ENCODE data around the gene TMED9.

Gene TMED9

GRCh38 chr5:177550122-177550521 lies 41.9 kb upstream of the TMED9 start:
- Histone ChIP-seq H3K9ac (ENCODE audit: low read length) (no peak overlapping the region), H3K4me3 (ENCODE audit: low read length) (no peak overlapping the region), H3K9me3 (replicated peaks; ENCODE audit: insufficient read depth, low read length) (no peaks in the 10 kb centered on the region), H3K9me2 (replicated peaks; ENCODE audit: insufficient read depth, low read length) (no peaks in the 10 kb centered on the region), H3K79me2 (ENCODE audit: low read length) (peaks cover 89% of the 10 kb centered on the region), H3K4me1 (ENCODE audit: low read length) (peaks cover 7% of the 10 kb centered on the region), H3F3A (ENCODE audit: insufficient read depth, low read length) (no peaks in the 10 kb centered on the region), H3K4me2 (ENCODE audit: low read depth, low read length) (no peak overlapping the region), H3K27me3 (replicated peaks; ENCODE audit: insufficient read depth, low read length) (no peaks in the 10 kb centered on the region), H4K20me1 (ENCODE audit: insufficient read depth, low read length) (peaks cover 8% of the 10 kb centered on the region; the same call in 1 of the 2 replicates), H3K36me3 (replicated peaks; ENCODE audit: insufficient read depth, low read length) (no peaks in the 10 kb centered on the region), H3K27ac (ENCODE audit: low read length) (no peak overlapping the region), H2AFZ (ENCODE audit: low read length) (no peak overlapping the region)
- DNase-seq: no peak
- TF ChIP-seq CTCF (IDR thresholded peaks at IDR 0.05; ENCODE audit: low read length) (no peak), EZH2 (optimal IDR thresholded peaks at IDR 0.05; ENCODE audit: low read depth, low read length) (no peak), EZH2phosphoT487 (IDR thresholded peaks at IDR 0.05; ENCODE audit: low read length) (no peak)

- Histone ChIP-seq H3K9ac (ENCODE audit: low read length) (peak overlapping the region; percentile 63; the same call in 1 of the 2 replicates), H3K79me2 (ENCODE audit: low read length) (peaks cover 65% of the 10 kb centered on the region), H3K27me3 (replicated peaks; ENCODE audit: insufficient read depth, low read length) (no peaks in the 10 kb centered on the region), H3K4me2 (ENCODE audit: low read depth, low read length) (peak overlapping the region; percentile 95), H2AFZ (ENCODE audit: low read length) (no peak overlapping the region), H4K20me1 (ENCODE audit: insufficient read depth, low read length) (peaks cover 8% of the 10 kb centered on the region; the same call in 1 of the 2 replicates), H3K27ac (ENCODE audit: low read length) (no peak overlapping the region), H3K4me3 (ENCODE audit: low read length) (peak overlapping the region; percentile 85), H3K36me3 (replicated peaks; ENCODE audit: insufficient read depth, low read length) (no peaks in the 10 kb centered on the region), H3K9me3 (replicated peaks; ENCODE audit: insufficient read depth, low read length) (no peaks in the 10 kb centered on the region), H3K4me1 (ENCODE audit: low read length) (peaks cover 7% of the 10 kb centered on the region), H3F3A (ENCODE audit: insufficient read depth, low read length) (no peaks in the 10 kb centered on the region), H3K9me2 (replicated peaks; ENCODE audit: insufficient read depth, low read length) (no peaks in the 10 kb centered on the region)
- DNase-seq: no peak
- no peak for TF ChIP-seq CTCF (IDR thresholded peaks at IDR 0.05; ENCODE audit: low read length)
- no peak for TF ChIP-seq EZH2phosphoT487 (IDR thresholded peaks at IDR 0.05; ENCODE audit: low read length)
- TF ChIP-seq EZH2 (optimal IDR thresholded peaks at IDR 0.05; ENCODE audit: low read depth, low read length): no peak
These were observed 39.1 kb upstream of the TMED9 start for GRCh38 chr5:177552839-177553455.

- Histone ChIP-seq H3K27ac (ENCODE audit: low read length) (no peak overlapping the region), H3K4me2 (ENCODE audit: low read depth, low read length) (peak overlapping the region; percentile 95), H3K4me1 (ENCODE audit: low read length) (peaks cover 7% of the 10 kb centered on the region), H4K20me1 (ENCODE audit: insufficient read depth, low read length) (peaks cover 8% of the 10 kb centered on the region; the same call in 1 of the 2 replicates), H3K27me3 (replicated peaks; ENCODE audit: insufficient read depth, low read length) (no peaks in the 10 kb centered on the region), H2AFZ (ENCODE audit: low read length) (peak overlapping the region; percentile 66), H3K9me2 (replicated peaks; ENCODE audit: insufficient read depth, low read length) (no peaks in the 10 kb centered on the region), H3K4me3 (ENCODE audit: low read length) (peak overlapping the region; percentile 85), H3K79me2 (ENCODE audit: low read length) (peaks cover 56% of the 10 kb centered on the region), H3K9ac (ENCODE audit: low read length) (peak overlapping the region; percentile 63), H3K9me3 (replicated peaks; ENCODE audit: insufficient read depth, low read length) (no peaks in the 10 kb centered on the region), H3F3A (ENCODE audit: insufficient read depth, low read length) (no peaks in the 10 kb centered on the region), H3K36me3 (replicated peaks; ENCODE audit: insufficient read depth, low read length) (no peaks in the 10 kb centered on the region)
- TF ChIP-seq EZH2 (optimal IDR thresholded peaks at IDR 0.05; ENCODE audit: low read depth, low read length): no peak
- TF ChIP-seq EZH2phosphoT487 (IDR thresholded peaks at IDR 0.05; ENCODE audit: low read length): no peak
- TF ChIP-seq CTCF (IDR thresholded peaks at IDR 0.05; ENCODE audit: low read length): no peak
- peak; percentile 10 for DNase-seq
These were observed 38.2 kb upstream of the TMED9 start for GRCh38 chr5:177553671-177554429.
